ENCODE results near the gene GSK3B. TPM values are rescaled to one million over a fixed set of nuclear protein-coding genes. Genes with fewer than 3 reads are reported as not detected.

The GSK3B gene
- total RNA-seq, 1 experiment from 2014 or later = 56.6 TPM

DNA sequence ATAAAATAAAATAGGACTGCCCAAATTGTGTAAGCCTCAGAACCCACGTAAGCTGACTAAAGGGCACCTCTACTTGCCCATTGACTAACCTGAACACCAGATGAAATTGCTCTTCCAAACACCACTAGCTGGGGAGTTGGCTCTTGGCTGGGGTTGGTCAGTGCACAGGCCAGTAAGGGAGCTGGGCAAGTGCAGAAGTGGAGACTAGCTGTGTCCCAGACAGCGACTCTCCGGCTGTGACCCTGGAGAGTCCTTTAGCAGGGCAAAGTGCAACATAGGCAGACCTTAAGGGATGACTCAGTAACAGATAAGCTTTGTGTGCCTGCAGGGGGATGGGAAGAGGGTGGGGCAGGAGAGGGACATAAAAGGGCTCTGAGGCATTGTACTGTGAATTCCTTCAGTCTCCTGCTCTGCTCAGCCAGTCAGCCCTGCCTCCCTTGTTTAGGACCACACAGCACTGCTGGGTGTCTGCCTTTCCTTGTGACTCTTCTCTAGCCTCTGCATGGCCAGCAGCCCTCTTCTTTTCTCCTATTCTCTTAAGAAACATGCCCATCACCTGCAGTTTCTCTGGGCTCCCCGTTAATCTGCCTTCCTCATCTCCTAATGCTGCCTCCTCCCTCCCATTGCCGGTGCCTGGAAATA, 299.2 kb downstream of the GSK3B start:
- Histone ChIP-seq H3K4me1 (ENCODE audit: insufficient read depth, low read length, poor library complexity, severe bottlenecking) (no peaks in the 10 kb centered on the region), H3K4me3 (ENCODE audit: low read depth, low read length, poor library complexity, severe bottlenecking) (no peak overlapping the region), H3K27me3 (replicated peaks; ENCODE audit: insufficient read depth, low read depth, low read length, poor library complexity) (peaks cover 27% of the 10 kb centered on the region), H3K27ac (ENCODE audit: low read depth, low read length, poor library complexity, severe bottlenecking) (no peak overlapping the region), H3K9me3 (ENCODE audit: low read depth, low read length, poor library complexity, severe bottlenecking) (no peaks in the 10 kb centered on the region), H3K36me3 (ENCODE audit: insufficient read depth, low read length, poor library complexity, severe bottlenecking) (no peaks in the 10 kb centered on the region)
- intact Hi-C loops (cut with micrococcal nuclease; ENCODE audit: unreplicated experiment) = no loop called here
- BruUV-seq (replicated peaks) = no TSS peak
- CTCF ChIA-PET = no interaction called here
- POLR2A ChIA-PET (ENCODE audit: low non-redundant PET) = no interaction called here
- TF ChIP-seq CTCF (conservative IDR thresholded peaks at IDR 0.05; ENCODE audit: low read depth, low read length) (no peak), EZH2 (IDR thresholded peaks at IDR 0.05; ENCODE audit: borderline replicate concordance, low read depth, low read length, poor library complexity, severe bottlenecking) (no peak)
- DNase-seq (ENCODE audit: low spot score) = no peak

DNA sequence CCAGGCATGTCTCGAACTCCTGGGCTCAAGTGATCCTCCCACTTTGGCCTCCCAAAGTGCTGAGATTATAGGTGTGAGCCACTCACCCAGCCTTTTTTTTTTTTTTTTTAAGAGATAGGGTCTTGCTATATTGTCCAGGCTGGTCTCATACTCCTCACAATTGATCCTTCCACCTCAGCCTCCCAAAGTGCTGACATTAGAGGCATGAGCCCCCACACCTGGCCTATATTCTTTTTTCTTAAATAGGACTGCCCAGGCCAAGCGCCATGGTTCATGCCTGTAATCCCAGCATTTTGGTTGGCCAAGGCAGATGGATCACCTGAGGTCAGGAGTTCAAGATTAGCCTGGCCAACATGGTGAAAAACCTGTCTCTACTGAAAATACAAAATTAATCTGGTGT, 299.8 kb downstream of the GSK3B start:
- H3K27me3 ChIP-seq (replicated peaks; ENCODE audit: insufficient read depth, low read depth, low read length, poor library complexity) = peaks cover 21% of the 10 kb centered on the region
- no TSS peak for BruUV-seq (replicated peaks)
- H3K27ac ChIP-seq (ENCODE audit: low read depth, low read length, poor library complexity, severe bottlenecking) = no peak overlapping the region
- no peak overlapping the region for H3K4me3 ChIP-seq (ENCODE audit: low read depth, low read length, poor library complexity, severe bottlenecking)
- no peaks in the 10 kb centered on the region for H3K36me3 ChIP-seq (ENCODE audit: insufficient read depth, low read length, poor library complexity, severe bottlenecking)
- no peak for DNase-seq (ENCODE audit: low spot score)
- no peaks in the 10 kb centered on the region for H3K9me3 ChIP-seq (ENCODE audit: low read depth, low read length, poor library complexity, severe bottlenecking)
- intact Hi-C loops (cut with micrococcal nuclease; ENCODE audit: unreplicated experiment) = no loop called here
- H3K4me1 ChIP-seq (ENCODE audit: insufficient read depth, low read length, poor library complexity, severe bottlenecking) = no peaks in the 10 kb centered on the region
- POLR2A ChIA-PET (ENCODE audit: low non-redundant PET) = no interaction called here
- CTCF ChIA-PET = no interaction called here
- TF ChIP-seq CTCF (conservative IDR thresholded peaks at IDR 0.05; ENCODE audit: low read depth, low read length) (no peak), EZH2 (IDR thresholded peaks at IDR 0.05; ENCODE audit: borderline replicate concordance, low read depth, low read length, poor library complexity, severe bottlenecking) (no peak)

DNA sequence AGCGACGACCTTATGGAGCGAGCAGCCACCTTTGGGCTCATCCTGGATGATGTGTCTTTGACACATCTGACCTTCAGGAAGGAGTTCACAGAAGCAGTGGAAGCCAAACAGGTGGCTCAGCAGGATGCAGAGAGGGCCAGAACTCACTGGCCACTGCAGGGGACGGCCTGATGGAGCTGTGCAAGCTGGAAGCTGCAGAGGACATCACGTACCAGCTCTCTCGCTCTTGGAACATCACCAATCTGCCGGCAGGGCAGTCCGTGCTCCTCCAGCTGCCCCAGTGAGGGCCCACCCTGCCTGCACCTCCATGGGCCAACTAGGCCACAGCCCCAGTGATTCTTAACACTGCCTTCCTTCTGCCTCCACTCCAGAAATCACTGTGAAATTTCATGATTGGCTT, 302.0 kb downstream of the GSK3B start:
- no TSS peak for BruUV-seq (replicated peaks)

More for the DNA sequence above, 302.0 kb downstream of the GSK3B start:
- H3K27ac ChIP-seq (ENCODE audit: low read depth, low read length, poor library complexity, severe bottlenecking) = no peak overlapping the region
- intact Hi-C loops (cut with micrococcal nuclease; ENCODE audit: unreplicated experiment) = no loop called here
- DNase-seq (ENCODE audit: low spot score) = no peak
- peaks cover 1% of the 10 kb centered on the region for H3K27me3 ChIP-seq (replicated peaks; ENCODE audit: insufficient read depth, low read depth, low read length, poor library complexity)
- ChIA-PET CTCF (no interaction called here), POLR2A (ENCODE audit: low non-redundant PET) (no interaction called here)
- H3K36me3 ChIP-seq (ENCODE audit: insufficient read depth, low read length, poor library complexity, severe bottlenecking) = no peaks in the 10 kb centered on the region
- H3K9me3 ChIP-seq (ENCODE audit: low read depth, low read length, poor library complexity, severe bottlenecking) = no peaks in the 10 kb centered on the region
- no peaks in the 10 kb centered on the region for H3K4me1 ChIP-seq (ENCODE audit: insufficient read depth, low read length, poor library complexity, severe bottlenecking)
- no peak overlapping the region for H3K4me3 ChIP-seq (ENCODE audit: low read depth, low read length, poor library complexity, severe bottlenecking)
- no peak for TF ChIP-seq CTCF (conservative IDR thresholded peaks at IDR 0.05; ENCODE audit: low read depth, low read length)
- TF ChIP-seq EZH2 (IDR thresholded peaks at IDR 0.05; ENCODE audit: borderline replicate concordance, low read depth, low read length, poor library complexity, severe bottlenecking) = no peak
